ENCODE measurements around the gene GAD1.

- TF ChIP-seq EZH2phosphoT487 (IDR thresholded peaks at IDR 0.05; ENCODE audit: insufficient read depth, low read depth) (no peak), EZH2 (IDR thresholded peaks at IDR 0.05; ENCODE audit: insufficient read depth, poor library complexity, severe bottlenecking) (no peak)
These were observed 71.2 kb downstream of the GAD1 start for GRCh38 chr2:170887896-170888295.
